HL-60 (cell line): ENCODE results near the gene BBOX1.

Experiments
- DNase-seq, 2 experiments: peaks; one replicate each; pipeline ENCODE4 v3.0.0-alpha.2; 2010 to 2020; ENCODE audit warnings: low read depth in 1 of 2, low spot score in 1 of 2
- H3K27ac ChIP-seq: fragments of 250-450 bp; sonication (Bioruptor Pico); replicated peaks from 2 replicates; pipeline ENCODE4 v1.5.1; 2020; ENCODE audit warnings: mild to moderate bottlenecking, moderate library complexity
- H3K27me3 ChIP-seq: fragments of 250-450 bp; sonication (Bioruptor Pico); 2 replicates; pipeline ENCODE4 v1.5.1; 2021; ENCODE audit warnings: mild to moderate bottlenecking, moderate library complexity; ENCODE audit not compliant: insufficient read depth, poor library complexity, severe bottlenecking
- H3K4me3 ChIP-seq: replicated peaks from 2 replicates; pipeline ENCODE4 v1.5.1; 2011; ENCODE audit warnings: mild to moderate bottlenecking, control low read depth, low read length; ENCODE audit not compliant: insufficient read depth
- CTCF ChIP-seq: IDR thresholded peaks from one replicate; pipeline ENCODE4 v1.5.1; 2011; ENCODE audit warnings: low read length, control low read depth, inconsistent platforms; ENCODE audit not compliant: insufficient read depth
- GABPA ChIP-seq: IDR thresholded peaks from 2 replicates; pipeline ENCODE4 v1.6.1; 2012; ENCODE audit warnings: low read depth
- POLR2AphosphoS5 ChIP-seq: IDR thresholded peaks from 2 replicates; pipeline ENCODE4 v1.6.1; 2012; ENCODE audit warnings: low read depth
- REST ChIP-seq: IDR thresholded peaks from 2 replicates; pipeline ENCODE4 v1.6.1; 2012; ENCODE audit warnings: low read depth; ENCODE audit not compliant: insufficient replicate concordance
- SPI1 ChIP-seq: IDR thresholded peaks from 2 replicates; pipeline ENCODE4 v1.6.1; 2012; ENCODE audit warnings: low read depth, mild to moderate bottlenecking, borderline replicate concordance

BBOX1 gene

GRCh38 chr11:27022659-27023251 lies 17.9 kb upstream of the BBOX1 start:
- Histone ChIP-seq H3K27me3 (no peaks in the 10 kb centered on the region), H3K27ac (no peak overlapping the region), H3K4me3 (no peak overlapping the region)
- DNase-seq = no peak
- TF ChIP-seq GABPA (no peak), POLR2AphosphoS5 (no peak), CTCF (no peak), REST (no peak), SPI1 (no peak)

- Histone ChIP-seq H3K27me3 (no peaks in the 10 kb centered on the region), H3K27ac (no peak overlapping the region), H3K4me3 (no peak overlapping the region)
- DNase-seq = no peak
- TF ChIP-seq POLR2AphosphoS5 = no peak
- TF ChIP-seq SPI1 = no peak
- TF ChIP-seq GABPA = no peak
- no peak for TF ChIP-seq REST
- TF ChIP-seq CTCF = no peak
These were observed 15.8 kb upstream of the BBOX1 start for GRCh38 chr11:27024865-27025264.

- no peak overlapping the region for H3K27ac ChIP-seq
- no peak overlapping the region for H3K4me3 ChIP-seq
- no peak for DNase-seq
- TF ChIP-seq SPI1 = no peak
- TF ChIP-seq CTCF = no peak
- no peak for TF ChIP-seq POLR2AphosphoS5
- no peak for TF ChIP-seq GABPA
- no peak for TF ChIP-seq REST
- H3K27me3 ChIP-seq = no peaks in the 10 kb centered on the region
These were observed 15.2 kb upstream of the BBOX1 start for GRCh38 chr11:27025312-27025955.
